Endometrial microvascular endothelial cells (primary cell): ENCODE measurements around the gene FBXO5. TPM values are rescaled to one million over a fixed set of nuclear protein-coding genes. Genes with fewer than 3 reads are reported as not detected.
"Not testable (repeated sequence)": the region's sequence is repeated elsewhere in the genome, so short reads cannot be mapped to it uniquely, and the experiment has no call there.

ENCODE experiments used
- in situ Hi-C: cut with HindIII; loops from 2 replicates; pipeline ENCODE4 v1.10.0; 2017; ENCODE audit warnings: low sequenced_read_pairs, low pct_unique_long_range_greater_than_20kb; ENCODE audit errors: inconsistent ontology term
- total RNA-seq: library from RNA; depleted of rRNA; stranded (reverse); fragments of >200 nt; gene quantifications from one replicate; pipeline ENCODE4 v1.2.3, GENCODE V29; 2015; ENCODE audit errors: inconsistent ontology term

The FBXO5 gene
- total RNA-seq, 1 donor from 2014 or later, result 17.1 TPM

DNA sequence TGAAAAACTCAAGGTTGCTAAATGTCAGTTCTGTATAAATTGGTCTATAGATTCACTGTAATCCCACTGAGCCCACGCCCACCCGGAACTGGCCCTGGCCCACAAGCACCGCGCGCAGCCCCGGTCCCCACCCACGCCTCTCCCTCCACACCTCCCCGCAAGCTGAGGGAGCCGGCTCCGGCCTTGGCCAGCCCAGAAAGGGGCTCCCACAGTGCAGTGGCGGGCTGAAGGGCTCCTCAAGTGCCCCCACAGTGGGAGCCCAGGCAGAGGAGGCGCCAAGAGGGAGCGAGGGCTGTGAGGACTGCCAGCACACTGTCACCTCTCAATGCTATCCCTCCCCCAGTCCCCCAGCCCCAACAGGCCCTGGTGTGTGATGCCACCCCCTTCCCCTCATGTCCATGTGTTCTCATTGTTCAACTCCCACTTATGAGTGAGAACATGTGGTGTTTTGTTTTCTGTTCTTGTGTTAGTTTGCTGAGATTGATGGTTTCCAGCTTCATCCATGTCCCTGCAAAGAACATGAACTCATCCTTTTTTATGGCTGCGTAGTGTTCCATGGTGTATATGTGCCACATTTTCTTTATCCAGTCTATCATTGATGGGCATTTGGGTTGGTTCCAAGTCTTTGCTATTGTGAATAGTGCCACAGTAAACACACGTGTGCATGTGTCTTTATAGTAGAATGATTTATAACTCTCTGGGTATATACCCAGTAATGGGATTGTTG is 16.5 kb downstream of the FBXO5 start:
- in situ Hi-C loops, result not testable (repeated sequence)

DNA sequence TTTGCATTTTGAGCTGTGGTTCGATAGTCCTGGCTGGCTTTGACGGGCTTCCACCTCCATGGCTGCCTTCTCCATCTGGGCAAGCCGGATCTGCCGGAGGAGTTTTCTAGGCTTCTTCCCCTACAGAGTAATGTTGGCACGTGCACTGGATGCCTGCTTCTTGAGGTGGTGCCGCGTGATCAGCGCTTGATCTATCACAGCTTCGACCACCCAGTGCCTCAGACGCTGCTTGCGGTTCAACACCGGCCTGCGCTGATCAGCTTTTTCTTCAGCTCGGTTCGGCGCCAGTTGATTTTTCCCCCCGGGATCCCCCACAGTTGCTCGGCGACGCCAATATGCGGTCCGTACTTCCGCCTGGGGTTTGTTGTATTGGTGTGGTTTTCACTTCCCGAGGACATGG is 23.5 kb downstream of the FBXO5 start:
- in situ Hi-C loops, result no loop called here

DNA sequence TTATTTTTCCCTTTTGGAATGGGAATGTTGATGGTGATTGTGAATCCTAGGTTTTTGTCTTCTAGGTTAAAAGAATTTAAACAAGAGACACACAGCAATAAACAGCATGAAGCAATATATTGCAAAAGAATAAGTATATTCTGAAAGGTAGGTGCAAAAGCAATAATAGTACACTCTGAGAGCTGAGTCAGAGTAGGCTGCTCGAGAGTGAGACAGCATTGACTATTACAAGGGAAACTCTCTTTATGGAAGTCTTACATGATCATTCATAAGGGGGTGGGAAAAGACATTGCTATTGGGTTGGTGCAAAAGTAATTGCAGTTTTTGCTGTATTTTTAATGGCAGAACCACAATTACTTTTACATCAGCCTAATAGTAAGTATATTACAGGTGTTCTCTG is 25.0 kb downstream of the FBXO5 start:
- in situ Hi-C loops, result no loop called here

DNA sequence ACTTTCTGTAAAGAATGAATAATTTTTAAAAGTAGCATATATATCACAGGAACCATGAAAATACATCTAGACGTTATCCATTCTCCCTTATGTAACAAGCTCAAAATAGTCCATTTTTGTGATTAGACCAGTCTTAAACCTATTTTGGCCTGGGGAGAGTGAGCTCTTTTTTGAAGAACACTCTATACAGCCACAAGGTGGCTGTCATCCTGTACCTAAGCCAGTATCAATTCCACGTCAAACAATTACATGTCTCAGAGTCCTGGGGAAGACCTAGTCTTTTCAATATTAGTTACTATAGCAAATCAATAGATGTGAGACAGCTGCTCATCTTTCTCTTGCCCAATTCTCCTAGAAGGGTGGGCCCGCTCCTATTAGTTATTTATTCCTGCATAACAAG is 28.4 kb downstream of the FBXO5 start:
- in situ Hi-C loops, result no loop called here

DNA sequence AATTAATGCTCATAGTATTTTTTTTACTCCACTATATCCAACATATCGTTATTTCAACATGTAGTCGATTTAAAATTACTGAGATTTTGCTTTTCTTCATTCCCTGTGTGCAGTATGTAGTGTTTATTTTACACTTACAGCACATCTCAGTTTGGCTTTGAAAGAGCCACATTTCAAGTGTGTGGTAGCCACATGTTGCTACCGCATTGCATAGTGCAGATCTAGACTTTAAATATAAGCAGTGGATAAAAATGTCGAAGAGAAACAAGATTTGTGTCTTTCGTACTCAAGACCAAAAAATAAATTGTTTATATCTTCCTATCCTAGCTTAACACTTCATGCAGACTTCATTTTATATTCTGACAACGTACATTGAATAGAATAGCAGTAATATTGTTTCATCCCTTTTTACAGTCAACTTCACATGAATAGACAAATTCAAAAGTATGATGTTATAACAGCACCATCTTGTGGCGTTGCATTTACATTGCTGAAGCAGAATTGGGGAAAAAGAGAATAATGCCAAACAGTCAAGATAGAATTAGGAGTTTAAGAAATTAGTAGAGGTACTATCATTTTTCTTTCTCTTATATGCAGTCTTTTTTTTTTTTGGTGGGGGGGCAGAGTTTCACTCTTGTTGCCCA is 29.9 kb downstream of the FBXO5 start:
- in situ Hi-C loops, result no loop called here

DNA sequence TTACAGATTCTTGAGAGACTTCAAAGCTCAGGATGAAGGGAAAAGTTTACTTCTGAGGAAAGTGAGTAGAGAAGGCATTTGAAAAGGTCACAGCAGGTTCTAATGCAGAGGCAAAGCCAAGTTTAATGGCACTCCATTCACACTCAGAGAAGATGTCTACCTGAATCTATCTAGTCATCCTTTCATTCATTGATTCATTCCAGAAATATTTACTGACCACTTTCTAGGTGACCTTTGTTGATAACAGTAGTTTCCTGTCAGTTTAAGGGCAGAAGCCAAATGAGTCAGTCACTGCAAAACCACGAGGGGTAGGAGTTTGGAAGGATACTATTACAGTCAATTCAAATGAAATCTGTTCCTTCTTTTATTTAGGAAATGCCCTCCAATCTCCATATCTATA is 30.8 kb downstream of the FBXO5 start:
- in situ Hi-C loops, result no loop called here

DNA sequence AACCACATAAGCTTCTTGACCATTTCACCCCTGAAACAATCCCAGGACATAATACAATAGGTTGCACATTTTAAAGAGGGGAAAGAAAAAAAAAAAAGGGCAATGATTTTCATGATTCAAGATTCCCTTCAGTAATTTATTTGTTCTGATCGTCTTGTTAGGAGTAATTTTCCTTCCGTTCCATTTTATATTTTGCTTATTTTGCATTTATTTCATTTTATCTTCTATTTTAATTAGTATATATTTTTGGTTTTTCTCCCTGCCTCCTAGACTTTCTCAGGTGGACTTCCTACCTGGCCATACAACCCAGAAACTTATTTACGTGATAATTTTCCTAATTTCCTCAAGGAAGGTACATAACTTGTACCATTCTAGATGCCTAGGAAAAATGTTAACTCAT is 32.6 kb downstream of the FBXO5 start:
- in situ Hi-C loops, result no loop called here

DNA sequence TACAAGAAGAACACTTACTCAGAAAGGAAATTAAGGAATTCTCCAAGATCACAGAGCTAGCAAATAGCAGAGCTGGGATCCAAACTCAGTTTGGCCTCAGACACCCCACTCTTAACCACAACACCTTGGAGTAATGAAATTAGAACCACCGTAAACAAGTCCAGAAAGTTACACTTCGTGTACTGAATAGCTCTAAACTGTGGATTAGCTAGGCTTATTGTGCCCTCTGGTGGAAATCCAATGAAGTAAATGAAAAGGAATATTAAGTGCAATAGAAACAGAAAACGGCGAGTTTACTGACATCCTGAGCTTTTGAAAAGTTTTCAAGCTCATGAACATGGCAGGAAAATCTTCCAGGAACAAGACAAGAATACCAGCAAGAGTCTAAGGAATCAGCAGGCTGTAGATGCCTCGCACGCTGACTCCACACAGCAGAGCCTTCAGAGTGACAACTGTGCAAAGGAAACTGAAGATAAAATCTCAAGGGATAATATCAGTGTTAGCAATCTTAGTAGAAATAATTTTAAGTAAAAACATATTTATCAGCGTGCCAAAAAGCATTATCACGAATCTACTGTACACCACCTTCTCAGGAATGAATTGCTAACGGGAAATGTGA is 34.6 kb downstream of the FBXO5 start:
- in situ Hi-C loops, result no loop called here

DNA sequence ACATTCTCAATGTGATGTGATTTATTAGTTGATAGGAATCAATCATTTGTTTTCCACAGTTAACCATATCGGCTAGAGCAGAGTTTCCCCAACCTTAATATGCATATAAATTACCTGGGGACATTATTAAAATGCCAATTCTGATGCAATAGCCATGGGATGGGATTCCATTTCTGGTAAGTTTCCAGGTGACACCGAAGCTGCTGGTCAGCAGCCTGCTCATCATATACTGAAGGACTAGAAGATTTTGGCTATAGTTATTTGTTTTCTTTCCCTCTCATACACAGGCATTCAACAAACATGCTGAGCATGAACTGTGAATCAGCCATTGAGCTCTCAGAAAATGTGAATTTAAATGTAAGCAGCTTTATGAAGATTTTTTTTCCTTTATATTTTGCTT is 35.8 kb downstream of the FBXO5 start:
- in situ Hi-C loops, result no loop called here

DNA sequence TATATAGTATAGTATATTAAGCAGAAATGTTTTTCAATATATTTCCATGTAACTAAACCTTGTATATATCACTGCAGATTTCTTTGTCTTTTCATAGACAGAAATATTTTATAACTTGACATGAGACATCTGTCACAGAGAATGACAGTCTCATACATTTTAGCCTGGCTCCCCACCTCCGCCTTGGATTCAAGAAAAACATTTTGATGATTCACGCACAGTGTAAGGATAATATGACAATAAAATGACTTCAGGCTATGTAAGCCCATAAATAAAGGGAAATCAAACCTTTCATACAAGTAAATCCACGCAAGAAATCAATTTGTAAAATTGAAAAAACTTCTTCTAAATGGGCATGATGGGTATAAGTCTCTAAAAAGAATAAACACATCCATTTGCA is 36.4 kb downstream of the FBXO5 start:
- in situ Hi-C loops, result no loop called here

DNA sequence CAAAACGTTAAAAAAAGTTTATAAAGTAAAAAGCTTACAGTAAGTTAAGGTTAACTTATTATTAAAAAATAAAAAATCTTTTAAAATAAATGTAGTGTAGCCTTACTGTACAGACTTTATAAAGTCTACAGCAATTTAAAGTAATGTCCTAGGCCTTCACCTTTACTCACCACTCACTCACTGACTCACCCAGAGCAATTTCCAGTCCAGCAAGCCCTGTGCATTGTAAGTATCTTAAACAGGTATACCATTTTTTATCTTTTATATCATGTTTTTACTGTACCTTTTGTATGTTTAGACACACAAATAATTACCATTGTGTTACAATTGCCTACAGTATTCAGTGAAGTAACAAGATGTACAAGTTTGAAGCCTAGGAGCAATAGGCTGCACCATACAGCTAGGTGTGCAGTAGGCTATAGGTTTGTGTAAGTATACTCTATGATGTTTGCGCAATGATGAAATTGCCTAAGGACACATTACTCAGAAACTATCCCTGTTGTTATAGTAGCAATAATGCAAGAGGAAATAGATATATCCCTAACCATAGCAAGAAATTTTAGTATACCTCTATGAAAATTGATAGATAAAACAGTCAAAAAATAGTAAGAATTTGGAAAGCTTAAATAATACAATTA is 39.5 kb downstream of the FBXO5 start:
- in situ Hi-C loops, result no loop called here

DNA sequence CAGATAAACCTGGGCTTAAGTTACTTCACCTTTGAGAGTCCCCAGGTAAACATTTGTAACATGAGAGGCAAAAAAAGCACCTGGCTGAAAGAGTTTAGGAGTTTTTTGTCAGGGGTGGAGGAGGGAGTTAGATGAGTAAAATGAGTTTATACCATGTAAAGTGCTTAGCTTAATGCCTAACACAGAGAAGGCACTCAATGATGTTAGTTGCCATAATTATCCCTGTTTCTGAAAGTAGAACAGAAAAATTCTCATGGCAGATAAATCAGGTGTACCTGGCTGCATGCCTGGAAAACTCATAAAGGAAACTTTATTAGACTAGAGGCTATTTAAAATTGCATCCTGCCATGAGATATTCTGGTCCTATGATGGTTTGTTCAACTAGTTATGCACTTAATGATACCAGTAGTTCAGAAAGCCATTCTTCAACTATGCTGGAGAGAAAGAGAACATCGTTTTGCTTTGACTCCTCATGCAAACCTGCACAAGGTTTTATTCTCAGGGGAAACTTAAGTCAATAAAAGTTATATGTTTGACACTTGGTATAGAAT is 40.4 kb downstream of the FBXO5 start:
- in situ Hi-C loops, result no loop called here

DNA sequence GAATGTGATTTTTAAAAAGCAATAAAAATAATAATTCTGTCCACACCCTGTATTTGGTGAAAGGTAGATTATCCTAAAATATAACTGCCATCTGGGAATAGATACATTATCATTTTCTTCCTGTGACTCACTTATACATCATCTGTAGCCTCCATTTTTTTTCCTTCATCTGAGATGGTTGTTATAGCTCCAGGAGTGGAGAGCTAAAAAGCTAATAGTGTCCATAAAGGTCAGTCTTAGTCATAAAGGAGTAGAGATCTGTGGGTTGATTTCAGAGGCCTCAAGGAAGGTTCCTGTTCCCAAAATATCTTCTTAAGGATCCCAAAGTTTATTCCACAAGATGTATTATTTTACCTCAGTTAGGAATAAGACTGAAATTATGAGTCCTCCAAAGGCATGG is 41.1 kb downstream of the FBXO5 start:
- in situ Hi-C loops, result no loop called here

DNA sequence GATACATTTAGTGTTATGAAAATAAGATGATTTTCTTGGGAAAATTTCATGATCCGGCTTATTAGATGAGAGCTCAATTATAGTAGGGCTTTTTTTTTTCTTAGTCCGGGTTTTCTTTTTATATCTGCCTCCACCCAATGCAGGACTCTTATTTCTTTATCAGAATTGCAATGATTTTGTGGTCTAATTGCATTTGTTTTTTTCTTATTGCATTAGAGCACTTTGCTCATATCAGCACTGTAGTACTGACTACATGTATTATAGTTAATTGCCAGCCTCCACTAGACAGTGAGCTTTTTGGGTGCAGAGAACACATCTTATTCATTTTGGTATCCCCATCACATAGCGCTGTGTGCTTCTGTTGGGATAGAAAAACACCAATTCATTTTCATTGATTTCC is 50.0 kb downstream of the FBXO5 start:
- in situ Hi-C loops, result no loop called here

DNA sequence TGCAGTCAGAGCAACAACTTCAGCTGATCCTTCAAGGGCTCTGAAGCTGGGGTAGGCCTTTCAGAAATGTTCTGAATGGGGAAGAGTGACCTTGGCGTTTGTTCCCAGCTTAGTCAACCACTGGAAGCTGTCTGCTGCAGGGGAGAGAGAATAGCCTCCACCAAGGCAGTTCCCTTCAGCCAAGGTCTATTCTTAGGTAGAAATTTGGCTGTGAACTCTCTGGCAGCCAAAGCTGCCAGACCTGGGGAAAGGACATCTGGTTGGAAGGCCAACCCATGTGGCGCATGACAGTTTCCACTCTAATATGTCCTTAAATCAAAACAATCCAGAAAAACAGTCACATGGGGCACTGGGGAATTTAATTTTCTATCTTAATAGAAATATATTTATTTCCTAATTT is 60.1 kb downstream of the FBXO5 start:
- in situ Hi-C loops, result no loop called here

Other genes starting within 250 kb of the FBXO5 start
- 0.19 TPM for gene VIP, start 232.2 kb downstream of the FBXO5 start, total RNA-seq
- gene MTRF1L, start 19.7 kb upstream of the FBXO5 start, total RNA-seq, result 17.8 TPM
- gene RGS17, start 148.2 kb upstream of the FBXO5 start, total RNA-seq, result 5.4 TPM